Neural progenitor cell (in vitro differentiated cells): Measurements from ENCODE around the gene HAUS8.

ENCODE experiments used
- EZH2 ChIP-seq: fragments of 200-600 bp; sonication (generic); IDR thresholded peaks from 2 replicates; pipeline ENCODE4 v1.6.1; 2017; ENCODE audit warnings: antibody characterized with exemption, mild to moderate bottlenecking, moderate library complexity
- TF ChIP-seq, protein P1 (sequence below): fragments of 200-600 bp; sonication (generic); IDR thresholded peaks from 2 replicates; pipeline ENCODE4 v1.5.1; 2017; ENCODE audit warnings: antibody characterized with exemption, mild to moderate bottlenecking

DNA sequence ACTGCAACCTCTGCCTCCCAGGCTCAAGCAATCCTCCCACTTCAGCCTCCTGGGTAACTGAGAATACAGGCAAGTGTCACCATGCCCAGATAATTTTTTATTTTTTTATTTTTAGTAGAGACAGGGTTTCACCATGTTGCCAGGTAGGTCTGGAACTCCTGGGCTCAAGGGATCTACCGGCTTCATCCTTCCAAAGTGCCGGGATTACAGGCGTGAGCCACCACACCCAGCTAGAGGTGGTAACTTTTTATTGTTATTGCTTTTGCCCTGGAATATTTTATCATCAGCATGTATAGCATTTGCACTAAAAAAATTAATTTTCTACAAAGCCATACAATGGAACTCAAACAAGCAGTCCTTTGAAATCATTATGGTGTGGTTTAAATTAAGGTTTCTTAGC, 14.0 kb downstream of the HAUS8 start:
- TF ChIP-seq, protein P1, sequence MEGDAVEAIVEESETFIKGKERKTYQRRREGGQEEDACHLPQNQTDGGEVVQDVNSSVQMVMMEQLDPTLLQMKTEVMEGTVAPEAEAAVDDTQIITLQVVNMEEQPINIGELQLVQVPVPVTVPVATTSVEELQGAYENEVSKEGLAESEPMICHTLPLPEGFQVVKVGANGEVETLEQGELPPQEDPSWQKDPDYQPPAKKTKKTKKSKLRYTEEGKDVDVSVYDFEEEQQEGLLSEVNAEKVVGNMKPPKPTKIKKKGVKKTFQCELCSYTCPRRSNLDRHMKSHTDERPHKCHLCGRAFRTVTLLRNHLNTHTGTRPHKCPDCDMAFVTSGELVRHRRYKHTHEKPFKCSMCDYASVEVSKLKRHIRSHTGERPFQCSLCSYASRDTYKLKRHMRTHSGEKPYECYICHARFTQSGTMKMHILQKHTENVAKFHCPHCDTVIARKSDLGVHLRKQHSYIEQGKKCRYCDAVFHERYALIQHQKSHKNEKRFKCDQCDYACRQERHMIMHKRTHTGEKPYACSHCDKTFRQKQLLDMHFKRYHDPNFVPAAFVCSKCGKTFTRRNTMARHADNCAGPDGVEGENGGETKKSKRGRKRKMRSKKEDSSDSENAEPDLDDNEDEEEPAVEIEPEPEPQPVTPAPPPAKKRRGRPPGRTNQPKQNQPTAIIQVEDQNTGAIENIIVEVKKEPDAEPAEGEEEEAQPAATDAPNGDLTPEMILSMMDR = no peak
- no peak for TF ChIP-seq EZH2
